GM12874 (cell line): ENCODE data around the gene TPM4.
A peak's percentile ranks its signal among the peaks of the same experiment; 100 is the strongest.

Source experiments
- TF ChIP-seq, protein P1 (sequence below): IDR thresholded peaks from 2 replicates; pipeline ENCODE4 v1.5.1; 2011; ENCODE audit warnings: low read depth, mild to moderate bottlenecking, control low read depth, low read length, moderate library complexity; ENCODE audit not compliant: insufficient read depth

TPM4 gene

GRCh38 chr19:16133818-16134217 lies 57.5 kb downstream of the TPM4 start:
- TF ChIP-seq, protein P1, sequence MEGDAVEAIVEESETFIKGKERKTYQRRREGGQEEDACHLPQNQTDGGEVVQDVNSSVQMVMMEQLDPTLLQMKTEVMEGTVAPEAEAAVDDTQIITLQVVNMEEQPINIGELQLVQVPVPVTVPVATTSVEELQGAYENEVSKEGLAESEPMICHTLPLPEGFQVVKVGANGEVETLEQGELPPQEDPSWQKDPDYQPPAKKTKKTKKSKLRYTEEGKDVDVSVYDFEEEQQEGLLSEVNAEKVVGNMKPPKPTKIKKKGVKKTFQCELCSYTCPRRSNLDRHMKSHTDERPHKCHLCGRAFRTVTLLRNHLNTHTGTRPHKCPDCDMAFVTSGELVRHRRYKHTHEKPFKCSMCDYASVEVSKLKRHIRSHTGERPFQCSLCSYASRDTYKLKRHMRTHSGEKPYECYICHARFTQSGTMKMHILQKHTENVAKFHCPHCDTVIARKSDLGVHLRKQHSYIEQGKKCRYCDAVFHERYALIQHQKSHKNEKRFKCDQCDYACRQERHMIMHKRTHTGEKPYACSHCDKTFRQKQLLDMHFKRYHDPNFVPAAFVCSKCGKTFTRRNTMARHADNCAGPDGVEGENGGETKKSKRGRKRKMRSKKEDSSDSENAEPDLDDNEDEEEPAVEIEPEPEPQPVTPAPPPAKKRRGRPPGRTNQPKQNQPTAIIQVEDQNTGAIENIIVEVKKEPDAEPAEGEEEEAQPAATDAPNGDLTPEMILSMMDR = no peak

DNA sequence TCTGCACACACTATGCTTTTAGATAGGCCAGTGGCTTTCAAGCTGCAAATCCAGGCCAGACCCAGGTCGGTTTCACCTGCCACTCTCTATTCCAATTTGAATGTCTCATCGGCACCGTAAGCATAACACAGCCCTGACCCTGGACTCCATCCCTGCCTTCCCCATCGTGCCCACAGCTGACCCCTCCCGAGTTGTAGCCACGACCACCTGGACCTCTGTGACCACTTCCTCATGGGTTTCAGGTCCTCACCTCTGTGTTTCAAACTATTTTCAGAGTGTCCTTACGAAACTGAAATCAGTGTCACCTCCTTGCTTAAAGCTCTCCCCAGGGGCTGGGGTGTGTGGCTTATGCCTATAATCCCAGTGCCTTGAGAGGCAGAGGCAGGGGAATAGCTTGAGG lies 58.2 kb downstream of the TPM4 start:
- TF ChIP-seq, protein P1 = no peak

GRCh38 chr19:16135430-16136127 lies 59.3 kb downstream of the TPM4 start:
- TF ChIP-seq, protein P1 = no peak

DNA sequence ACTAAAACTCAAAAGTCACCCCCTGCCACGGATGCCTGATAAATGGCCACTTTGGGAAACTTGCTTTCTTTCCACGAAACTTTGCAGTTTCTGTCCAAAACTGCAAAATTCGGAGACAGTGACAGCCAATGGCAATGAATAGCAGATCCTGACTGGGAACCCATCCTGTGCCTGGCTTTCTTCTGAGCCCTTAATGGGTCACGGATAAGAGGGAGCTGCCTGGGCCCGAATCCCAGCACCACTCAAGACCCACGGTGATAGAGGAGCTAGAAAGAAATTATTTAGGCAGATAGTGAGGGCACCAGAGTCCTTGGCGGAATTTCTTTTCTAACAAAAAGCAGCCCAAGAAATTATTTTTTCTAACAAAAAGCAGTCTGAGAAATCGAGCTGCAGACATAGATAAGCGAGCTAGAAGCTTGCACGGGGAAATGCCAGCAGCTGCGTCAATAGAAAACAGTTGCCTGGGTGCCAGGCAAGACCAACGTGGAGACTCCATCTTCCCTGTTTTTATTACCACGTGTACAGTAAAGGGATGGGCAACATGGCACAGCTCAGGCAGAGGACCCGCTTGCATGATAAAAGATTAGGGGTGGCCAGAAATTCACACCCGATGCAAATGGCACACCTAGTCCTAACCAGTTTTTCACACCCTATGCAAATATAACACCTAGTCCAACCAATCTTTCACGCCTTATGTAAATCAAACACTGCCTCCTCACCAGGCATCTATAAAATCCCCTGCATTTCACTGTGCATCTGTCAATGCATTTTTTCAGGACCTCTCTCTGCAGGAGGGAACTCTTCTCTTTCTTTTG lies 60.1 kb downstream of the TPM4 start:
- TF ChIP-seq, protein P1 = no peak

DNA sequence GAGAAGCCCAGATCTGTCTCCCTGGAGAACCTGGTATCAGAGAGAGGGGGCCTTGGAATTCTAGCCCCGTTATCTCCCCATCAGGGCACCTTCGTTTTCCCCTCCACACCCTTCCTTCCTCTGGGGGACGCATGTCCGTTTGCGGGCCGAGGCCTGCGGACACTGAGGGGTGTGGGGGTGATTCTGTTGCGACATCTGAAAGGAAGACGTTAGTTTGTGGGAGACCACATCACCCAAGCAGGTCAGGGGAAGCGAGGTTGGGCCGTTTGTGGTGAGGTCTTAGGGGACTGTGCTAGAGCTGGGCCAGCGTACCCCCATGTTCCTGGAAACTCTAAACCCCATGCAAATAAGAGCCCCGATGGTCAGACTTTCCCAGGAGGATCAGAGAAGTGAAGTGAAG lies 63.5 kb downstream of the TPM4 start:
- TF ChIP-seq, protein P1 = no peak

GRCh38 chr19:16141043-16141442 lies 64.7 kb downstream of the TPM4 start:
- TF ChIP-seq, protein P1 = peak; percentile 25; the same call in 1 of the 2 replicates

GRCh38 chr19:16142032-16142580 lies 65.8 kb downstream of the TPM4 start:
- TF ChIP-seq, protein P1 = no peak
